Daoy (cell line): ENCODE results near the gene THBS3. TPM values are rescaled to one million over a fixed set of nuclear protein-coding genes. Genes with fewer than 3 reads are reported as not detected.
"Not testable (repeated sequence)": the region's sequence is repeated elsewhere in the genome, so short reads cannot be mapped to it uniquely, and the experiment has no call there.

ENCODE experiments used
- DNase-seq: peaks from one replicate; pipeline ENCODE4 v3.0.0-alpha.2; 2015; ENCODE audit warnings: low read depth
- total RNA-seq: library from RNA; depleted of rRNA; stranded (reverse); fragments of >200 nt; shearing (Covaris generic); gene quantifications from 2 replicates; pipeline ENCODE4 v1.2.3, GENCODE V29; 2014; rRNA removed

The THBS3 gene
- total RNA-seq = 2.9 and 3.2 TPM in 2 replicates

GRCh38 chr1:155207806-155208540 is at the start of gene THBS3:
TSS of gene THBS3 (minus strand) at chr1:155207897. CDS start at chr1:155207876, 21 bp downstream.
- peak; percentile 38 for DNase-seq

- DNase-seq = no peak
These were observed 48.6 kb upstream of the THBS3 start for GRCh38 chr1:155256058-155256852.

DNA sequence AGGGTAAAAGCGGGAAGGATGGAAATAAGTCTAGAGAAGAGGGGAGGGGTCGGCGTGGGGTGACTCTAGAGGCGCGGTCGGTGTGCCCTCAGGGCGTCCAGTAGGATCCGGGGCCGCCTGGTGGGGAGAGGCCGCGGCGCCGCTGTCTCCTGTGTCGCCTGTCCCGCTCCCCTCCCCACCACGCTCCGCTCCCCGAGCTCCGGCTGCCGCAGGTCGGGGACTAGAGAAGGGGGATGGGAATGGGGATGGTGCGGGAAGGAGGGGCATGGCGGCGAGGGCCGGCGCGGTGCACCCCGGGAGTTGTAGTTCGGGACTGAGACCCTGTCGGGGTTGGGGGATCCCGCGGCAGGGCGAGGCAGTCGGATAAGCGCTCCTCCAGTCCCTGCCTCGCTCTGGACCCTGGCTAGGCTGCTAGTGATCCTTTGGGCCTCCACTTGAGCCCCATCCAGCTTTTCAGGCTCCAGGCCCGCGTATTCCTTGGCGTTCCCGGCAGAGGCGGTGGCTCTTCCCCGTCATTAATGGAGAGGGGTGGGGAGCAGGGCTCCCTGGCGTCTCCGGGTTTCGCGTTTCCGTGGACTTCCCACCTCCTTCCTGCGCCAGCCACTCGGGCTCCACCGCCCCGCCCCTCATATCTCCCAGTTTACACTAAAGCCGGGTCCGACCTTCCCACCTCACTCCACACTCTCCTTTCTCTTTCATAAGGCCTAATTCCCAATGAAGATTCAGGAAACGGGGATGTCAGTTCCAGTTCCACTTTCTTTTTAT is 47.7 kb upstream of the THBS3 start, which contains the start of gene ENTREP3:
Gene ENTREP3 (minus strand): TSS at position 241 of the 765 bp plus-strand sequence. CDS start 606 bp downstream, outside the sequence.
- DNase-seq = peak; percentile 88

DNA sequence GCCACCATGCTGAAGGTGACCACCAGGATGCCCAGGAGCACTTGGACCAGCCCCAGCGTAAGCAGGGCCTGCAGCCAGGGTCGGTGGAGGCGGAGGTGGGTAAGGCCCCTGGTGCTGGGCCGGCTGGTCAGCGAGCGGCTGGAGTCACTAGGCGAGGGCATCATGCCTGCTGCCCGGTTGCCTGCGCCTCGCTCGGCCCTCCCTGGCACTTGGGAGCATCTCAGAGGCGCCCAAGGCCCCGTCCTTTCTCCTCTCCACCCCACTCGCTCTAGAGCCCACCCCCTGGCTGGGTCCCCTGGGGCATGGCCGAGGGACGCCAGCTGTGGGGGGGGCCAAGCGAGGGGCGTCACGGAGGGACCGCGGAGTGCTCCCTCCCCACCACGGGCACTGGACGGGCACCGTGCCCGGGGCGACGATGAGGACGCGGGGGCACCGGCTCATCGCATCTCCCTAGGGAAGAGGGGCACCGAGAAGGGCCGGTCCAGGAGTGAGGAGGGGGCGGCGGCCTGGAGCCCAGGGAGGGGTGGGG is 47.1 kb upstream of the THBS3 start:
- DNase-seq = no peak

- DNase-seq = no peak
These were observed 46.6 kb upstream of the THBS3 start for GRCh38 chr1:155254228-155254713.

DNA sequence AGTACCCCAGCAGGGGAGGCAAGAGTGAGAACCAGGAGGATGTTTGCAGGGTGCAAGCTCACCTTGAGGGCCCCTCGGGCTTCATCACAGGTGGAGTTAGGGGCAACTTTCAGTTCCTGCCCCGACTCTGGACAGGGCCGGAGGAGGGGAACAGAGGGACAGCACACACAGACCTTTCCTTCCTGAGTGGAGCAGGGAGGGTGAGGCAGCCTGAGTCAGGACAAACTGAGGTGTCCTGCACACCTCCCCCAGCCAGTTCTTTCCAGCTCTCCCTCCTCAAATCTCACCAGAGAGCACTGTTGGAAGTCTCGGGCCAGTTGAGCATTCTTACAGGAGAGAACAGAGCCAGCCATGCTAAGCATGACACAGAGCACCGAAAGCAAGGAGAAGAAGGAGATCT is 46.1 kb upstream of the THBS3 start:
- DNase-seq = no peak

GRCh38 chr1:155253208-155253607 is 45.5 kb upstream of the THBS3 start:
- DNase-seq = no peak

DNA sequence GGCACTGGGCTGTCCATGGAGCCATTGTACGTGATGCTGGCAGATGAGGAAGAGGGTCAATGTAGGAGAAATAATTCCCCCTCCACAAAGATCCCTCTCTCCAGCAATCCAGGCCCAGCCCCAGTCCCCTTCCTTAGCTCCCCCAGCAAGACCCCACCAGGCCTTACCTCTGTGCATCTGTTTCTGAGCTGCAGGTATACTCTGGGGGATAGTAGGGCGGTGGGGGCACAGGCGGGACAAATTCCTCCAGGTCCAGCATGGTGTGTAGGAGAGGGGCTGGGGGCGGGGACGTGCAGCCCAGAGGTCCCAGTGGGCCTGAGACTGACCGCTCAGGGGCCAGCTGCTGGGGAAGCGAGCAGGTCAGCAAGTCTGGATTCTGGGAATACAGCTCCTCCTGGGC is 43.9 kb upstream of the THBS3 start:
- DNase-seq = no peak

DNA sequence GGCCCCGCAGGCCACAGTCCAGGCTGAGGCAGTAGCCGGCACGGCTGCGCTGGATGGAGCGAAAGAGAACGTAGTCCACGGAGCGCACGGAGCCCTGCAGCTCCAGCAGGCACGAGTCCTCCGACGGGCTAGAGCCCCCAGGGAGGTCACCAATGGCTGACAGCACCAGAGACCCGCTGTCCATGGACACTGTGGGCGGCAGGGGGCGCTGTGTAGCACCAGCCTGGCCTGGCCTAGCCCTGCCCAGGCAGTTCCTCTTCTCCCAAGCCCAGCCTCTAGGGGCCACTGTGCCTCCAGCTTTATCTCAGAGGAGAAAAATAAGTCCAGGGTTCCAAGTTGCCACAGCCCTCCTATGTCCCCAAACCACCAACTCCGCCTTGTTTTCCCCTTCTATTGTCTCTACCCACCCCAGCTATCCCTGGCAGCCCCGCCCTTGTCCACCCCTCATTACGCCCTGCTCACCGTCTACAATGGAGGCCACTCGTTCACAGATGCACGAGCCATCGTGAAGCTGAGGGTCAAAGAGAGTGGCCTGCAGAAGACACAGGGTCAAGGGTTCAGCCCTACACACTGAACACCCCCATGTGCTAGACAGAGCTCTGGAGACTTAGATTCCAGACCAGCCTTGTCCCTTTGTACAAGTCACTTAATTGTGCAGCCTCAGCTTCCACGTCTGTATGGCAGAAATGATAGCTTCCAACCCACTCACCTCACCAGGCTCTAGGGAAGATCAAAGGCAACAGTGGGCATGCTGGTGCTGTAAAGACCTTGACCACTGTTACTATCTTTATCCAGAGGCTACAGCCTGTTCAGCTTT is 43.1 kb upstream of the THBS3 start:
- DNase-seq = peak; percentile 94

GRCh38 chr1:155250246-155250632 is 42.5 kb upstream of the THBS3 start:
- DNase-seq = no peak

DNA sequence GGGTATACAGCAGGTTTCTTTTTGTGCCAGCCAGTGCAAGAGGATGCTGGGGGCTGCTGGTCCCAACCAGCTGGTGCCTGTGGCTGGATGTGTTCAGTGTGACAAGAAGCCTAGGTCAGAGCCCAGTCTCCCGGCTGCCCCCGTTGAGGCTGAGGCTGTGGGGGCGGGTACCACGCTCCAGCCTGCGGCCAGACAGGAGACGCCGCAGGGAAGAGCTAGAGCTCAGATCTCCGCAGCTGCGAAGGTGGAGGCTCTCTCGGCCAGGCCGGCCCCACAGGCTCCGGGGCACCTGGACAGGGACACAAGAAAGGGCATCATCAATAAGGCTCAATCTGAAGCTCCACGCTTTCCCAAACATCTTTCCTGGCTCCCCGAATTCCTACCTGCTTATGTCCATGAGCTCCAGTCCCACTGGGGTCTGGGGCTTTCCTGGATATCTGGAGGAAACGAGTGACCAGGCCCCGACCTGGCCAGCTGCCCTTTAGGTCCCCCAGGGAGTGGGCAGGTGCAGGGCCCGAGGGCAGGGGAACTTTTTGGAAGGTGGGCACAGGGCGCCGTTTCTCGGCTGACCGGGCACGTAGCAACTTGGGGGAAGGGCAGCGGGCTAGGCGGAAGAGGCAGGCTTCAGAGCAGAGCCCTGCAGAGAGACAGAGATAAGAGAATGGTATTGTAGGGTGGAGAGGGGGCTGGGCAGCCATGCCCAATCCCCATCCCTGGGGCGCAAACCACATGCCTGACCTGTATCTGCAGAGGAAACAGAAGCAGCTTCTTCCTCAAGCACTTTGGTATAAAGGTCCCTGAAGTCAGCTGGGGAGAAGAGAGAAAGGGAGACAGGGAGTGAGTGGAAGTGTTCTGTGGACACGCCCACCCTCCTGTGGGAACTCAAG is 40.2 kb upstream of the THBS3 start:
- DNase-seq = no peak

DNA sequence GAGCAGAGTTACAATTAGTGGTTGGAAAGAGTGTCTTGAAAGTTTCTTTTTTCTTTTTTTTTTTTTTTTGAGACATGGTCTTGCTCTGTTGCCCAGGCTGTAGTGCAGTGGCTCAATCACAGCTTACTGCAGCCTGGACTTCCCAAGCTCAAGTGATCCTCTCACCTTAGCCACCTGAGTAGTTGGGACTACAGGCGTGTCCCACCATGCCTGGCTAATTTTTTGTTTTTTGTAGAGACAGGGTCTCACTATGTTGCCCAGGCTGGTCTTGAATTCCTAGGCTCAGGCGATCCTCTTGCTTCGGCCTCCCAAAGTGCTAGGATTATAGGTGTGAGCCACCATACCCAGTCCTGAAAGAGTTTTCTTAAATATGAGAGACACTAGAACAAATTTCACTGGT is 39.1 kb upstream of the THBS3 start:
- not testable (repeated sequence) for DNase-seq

DNA sequence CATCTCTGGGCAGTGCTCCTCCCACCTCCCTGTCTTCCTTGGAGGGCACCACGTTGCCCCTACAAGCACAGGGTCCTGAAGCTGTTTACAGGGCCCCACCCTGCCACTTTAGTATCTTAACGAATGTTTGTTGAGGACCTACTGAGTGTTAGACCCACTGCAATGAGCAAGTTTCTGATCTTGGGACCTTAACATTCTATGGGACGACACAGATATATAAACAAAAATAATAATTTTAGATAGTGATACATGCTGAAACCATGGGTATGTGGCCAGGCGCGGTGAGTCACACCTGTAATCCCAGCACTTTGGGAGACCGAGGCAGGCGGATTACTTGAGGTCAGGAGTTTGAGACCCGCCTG is 37.4 kb upstream of the THBS3 start:
- DNase-seq = no peak

- peak; percentile 99 for DNase-seq
These were observed 36.9 kb upstream of the THBS3 start for GRCh38 chr1:155244368-155245162.

GRCh38 chr1:155242805-155243358 is 35.2 kb upstream of the THBS3 start:
- DNase-seq = no peak

GRCh38 chr1:155241841-155242264 is 34.2 kb upstream of the THBS3 start:
- no peak for DNase-seq

DNA sequence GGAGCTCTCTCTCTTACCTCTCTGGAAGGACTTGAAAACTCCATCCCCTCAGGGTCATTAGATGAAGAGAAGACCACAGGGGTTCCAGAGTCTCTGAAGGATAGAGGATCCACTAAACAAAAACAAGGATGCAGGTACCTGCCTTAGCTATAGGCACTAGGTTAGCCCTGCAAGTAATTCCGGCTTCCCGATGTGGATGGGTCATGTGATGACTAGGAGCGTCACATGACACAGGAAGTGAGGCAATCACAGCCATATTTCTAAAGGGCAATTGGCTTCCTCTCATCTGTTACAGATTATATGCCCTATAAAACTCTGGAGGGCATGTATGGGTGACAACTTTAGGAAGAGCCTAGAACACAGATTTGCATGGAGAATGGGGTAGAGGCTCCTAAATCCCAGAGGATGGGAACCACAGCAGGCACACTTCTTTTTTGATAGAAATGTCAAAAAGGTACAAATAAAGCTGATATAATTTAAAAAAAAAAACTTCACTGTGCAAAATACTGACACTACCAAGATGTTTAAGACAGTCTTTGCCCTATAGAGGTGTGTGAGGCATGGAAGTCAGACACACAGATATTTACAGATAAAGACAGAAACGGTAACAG is 33.5 kb upstream of the THBS3 start:
- peak; percentile 81 for DNase-seq

DNA sequence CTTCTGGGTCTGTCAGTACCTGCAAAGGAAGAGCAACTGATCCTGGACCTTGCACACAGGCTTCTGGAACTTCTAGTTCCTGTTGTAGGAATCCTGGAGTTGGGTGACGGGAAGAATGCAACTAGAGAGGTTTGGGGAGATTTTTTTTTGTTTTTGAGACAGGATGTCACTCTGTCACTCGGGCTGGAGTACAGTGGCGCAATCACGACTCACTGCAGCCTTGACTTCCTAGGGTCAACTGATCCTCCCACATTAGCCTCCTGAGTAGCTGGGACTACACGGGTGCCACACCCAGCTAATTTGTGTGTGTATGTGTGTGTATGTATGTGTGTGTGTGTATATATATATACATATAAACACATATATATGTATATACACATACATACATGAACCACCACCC is 28.8 kb upstream of the THBS3 start:
- no peak for DNase-seq
